GM23338 (cell line): ENCODE results near the gene RPS26. TPM values are rescaled to one million over a fixed set of nuclear protein-coding genes. Genes with fewer than 3 reads are reported as not detected.

ENCODE experiments used
- ATAC-seq: fragments of 200-7000 bp; cut with Tn5 transposase; 3 replicates; pipeline ENCODE4 v1.9.1; 2020
- DNase-seq: peaks from one replicate; pipeline ENCODE4 v3.0.0-alpha.2; 2015; ENCODE audit warnings: low spot score
- H2AFZ ChIP-seq: fragments of 200-600 bp; sonication (generic); 2 replicates; pipeline ENCODE4 v1.8.0; 2016; ENCODE audit warnings: antibody characterized with exemption, mild to moderate bottlenecking, moderate library complexity
- H3F3A ChIP-seq: fragments of 200-600 bp; sonication (generic); replicated peaks from 2 replicates; pipeline ENCODE4 v1.8.0; 2017; ENCODE audit warnings: antibody characterized with exemption, mixed run types, low read depth
- H3K27ac ChIP-seq: fragments of 200-600 bp; sonication (generic); 2 replicates; pipeline ENCODE4 v1.6.1; 2016; ENCODE audit warnings: low read depth
- H3K27me3 ChIP-seq: fragments of 200-600 bp; sonication (generic); 2 replicates; pipeline ENCODE4 v1.8.0; 2016; ENCODE audit warnings: mild to moderate bottlenecking, mixed run types, moderate library complexity; ENCODE audit not compliant: insufficient read depth
- H3K36me3 ChIP-seq: fragments of 200-600 bp; sonication (generic); 2 replicates; pipeline ENCODE4 v1.8.0; 2016; ENCODE audit warnings: mild to moderate bottlenecking; ENCODE audit not compliant: insufficient read depth
- H3K4me1 ChIP-seq: fragments of 200-600 bp; sonication (generic); 2 replicates; pipeline ENCODE4 v1.8.0; 2016; ENCODE audit warnings: mild to moderate bottlenecking, moderate library complexity; ENCODE audit not compliant: insufficient read depth
- H3K4me2 ChIP-seq: fragments of 200-600 bp; sonication (generic); 2 replicates; pipeline ENCODE4 v1.7.1; 2017; ENCODE audit warnings: mixed run types
- H3K4me3 ChIP-seq: fragments of 200-600 bp; sonication (generic); 2 replicates; pipeline ENCODE4 v1.6.1; 2016; ENCODE audit warnings: mixed run types
- H3K79me2 ChIP-seq: fragments of 200-600 bp; sonication (generic); replicated peaks from 2 replicates; pipeline ENCODE4 v1.8.0; 2017; ENCODE audit warnings: mild to moderate bottlenecking; ENCODE audit not compliant: insufficient read depth
- H3K9me2 ChIP-seq: fragments of 200-600 bp; sonication (generic); 2 replicates; pipeline ENCODE4 v1.8.0; 2017; ENCODE audit not compliant: insufficient read depth
- H4K20me1 ChIP-seq: fragments of 200-600 bp; sonication (generic); replicated peaks from 2 replicates; pipeline ENCODE4 v1.8.0; 2017; ENCODE audit warnings: mild to moderate bottlenecking; ENCODE audit not compliant: insufficient read depth
- H3K27ac Mint-ChIP-seq: 2 replicates; pipeline ENCODE4 v1.8.0; 2020; ENCODE audit warnings: inconsistent platforms, mild to moderate bottlenecking, moderate library complexity, mixed read lengths
- H3K27me3 Mint-ChIP-seq: 3 replicates; pipeline ENCODE4 v1.8.0; 2022; ENCODE audit warnings: low read depth, mild to moderate bottlenecking, moderate library complexity, mixed read lengths, inconsistent platforms; ENCODE audit not compliant: insufficient read depth, poor library complexity
- H3K36me3 Mint-ChIP-seq: 3 replicates; pipeline ENCODE4 v1.8.0; 2021; ENCODE audit warnings: low read depth, mild to moderate bottlenecking, inconsistent platforms, moderate library complexity, mixed read lengths
- H3K4me1 Mint-ChIP-seq: 3 replicates; pipeline ENCODE4 v1.8.0; 2020; ENCODE audit warnings: mild to moderate bottlenecking, inconsistent platforms, mixed read lengths
- H3K4me3 Mint-ChIP-seq: 3 replicates; pipeline ENCODE4 v1.8.0; 2021; ENCODE audit warnings: moderate library complexity, mild to moderate bottlenecking, inconsistent platforms, mixed read lengths
- H3K9me3 Mint-ChIP-seq: 3 replicates; pipeline ENCODE4 v1.8.0; 2020; ENCODE audit warnings: moderate library complexity, mild to moderate bottlenecking, inconsistent platforms, mixed read lengths
- CREB1 ChIP-seq: fragments of 250-450 bp; sonication (Bioruptor Pico); IDR thresholded peaks from 2 replicates; pipeline ENCODE4 v1.5.0; 2020; ENCODE audit warnings: low read depth, mild to moderate bottlenecking, moderate library complexity
- CTCF ChIP-seq, 2 experiments: fragments of 200-600 bp in 1 of 2; sonication (generic) in 1 of 2; conservative IDR thresholded peaks; 2 replicates each; pipeline versions ENCODE4 v1.5.1 to v1.6.1; 2016 to 2017; ENCODE audit warnings: antibody characterized with exemption in 2 of 2, low read depth in 2 of 2, mild to moderate bottlenecking in 2 of 2, moderate library complexity in 1 of 2
- POLR2AphosphoS5 ChIP-seq: IDR thresholded peaks from 2 replicates; pipeline ENCODE4 v1.6.1; 2016; ENCODE audit warnings: antibody characterized with exemption, low read depth
- ZNF462 ChIP-seq: fragments of 250-450 bp; sonication (Bioruptor Pico); IDR thresholded peaks from 2 replicates; pipeline ENCODE4 v1.5.0; 2020; ENCODE audit warnings: mild to moderate bottlenecking, moderate library complexity
- polyA plus RNA-seq: library from polyadenylated mRNA; unstranded; fragments of >200 nt; fragmentation: Nextera tagmentation; extraction: Ambion mirVana; gene quantifications from 2 replicates; pipeline ENCODE4 v1.2.1, GENCODE V29; 2016
- total RNA-seq: library from RNA; depleted of rRNA; stranded (reverse); fragments of >200 nt; shearing (Covaris generic); gene quantifications from 2 replicates; pipeline ENCODE4 v1.2.3, GENCODE V29; 2014

The RPS26 gene
- total and polyA plus RNA-seq, 2 experiments from 2014 or later = 655 to 772 TPM

- peak overlapping the region; percentile 92 for H3K27ac ChIP-seq
- H3K27me3 Mint-ChIP-seq = peaks cover 7% of the 10 kb centered on the region
- no peak overlapping the region; the same call in 2 of the 3 replicates for H3K4me3 Mint-ChIP-seq
Measured at GRCh38 chr12:56046027-56046780, 4.5 kb downstream of the RPS26 start.

More at GRCh38 chr12:56046027-56046780, 4.5 kb downstream of the RPS26 start:
- Histone ChIP-seq H4K20me1 (peaks cover 19% of the 10 kb centered on the region), H3K4me3 (no peak overlapping the region), H2AFZ (no peak overlapping the region), H3K27me3 (no peaks in the 10 kb centered on the region), H3K4me2 (no peak overlapping the region; the same call in 1 of the 2 replicates), H3K79me2 (peaks cover 21% of the 10 kb centered on the region), H3K36me3 (peaks cover 23% of the 10 kb centered on the region), H3K9me2 (no peaks in the 10 kb centered on the region), H3F3A (peaks cover 43% of the 10 kb centered on the region), H3K4me1 (peaks cover 17% of the 10 kb centered on the region; the same call in 1 of the 2 replicates)
- DNase-seq = peak; percentile 13
- no peak for TF ChIP-seq ZNF462
- no peak for TF ChIP-seq CREB1
- peak; percentile 26; the same call in 1 of the 2 replicates for TF ChIP-seq POLR2AphosphoS5
- no peak for TF ChIP-seq CTCF (conservative IDR thresholded peaks at IDR 0.05; ENCODE audit: low read depth in 2 of 2)
- ATAC-seq = no peak; the same call in 2 of the 3 replicates
- H3K4me1 Mint-ChIP-seq = peaks cover 23% of the 10 kb centered on the region
- H3K9me3 Mint-ChIP-seq = no peaks in the 10 kb centered on the region; the same call in 2 of the 3 replicates
- peak overlapping the region; percentile 83 for H3K27ac Mint-ChIP-seq
- peaks cover 40% of the 10 kb centered on the region for H3K36me3 Mint-ChIP-seq
